NCI-H1694 treated with DMSO at 0.1 percent for 48 hours (cell line): ENCODE results near the gene FRAS1.
"Not testable (repeated sequence)": the region's sequence is repeated elsewhere in the genome, so short reads cannot be mapped to it uniquely, and the experiment has no call there.

ENCODE experiments used
- DNase-seq: peaks from one replicate; lab custom pipeline; 2025; lab: John Stamatoyannopoulos, UW

Gene FRAS1

DNA sequence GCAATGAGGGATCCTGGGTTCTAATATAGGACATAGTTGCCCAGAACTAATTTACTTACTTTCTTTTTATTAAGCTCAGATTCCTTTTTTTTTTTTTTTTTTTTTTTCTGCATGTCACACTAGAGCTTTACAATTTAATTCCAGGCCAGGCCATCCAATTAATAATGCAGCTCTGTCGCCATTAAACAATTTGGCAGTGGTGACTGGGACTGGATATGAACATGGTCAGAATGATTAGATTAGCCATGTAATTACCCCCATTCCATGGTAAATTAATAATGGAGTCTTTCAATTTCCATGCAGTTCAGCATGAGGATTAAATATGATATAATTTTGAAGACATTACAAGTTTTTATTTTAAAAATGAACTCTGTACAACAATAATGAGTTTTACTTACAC is 267.5 kb downstream of the FRAS1 start:
- DNase-seq = no peak

DNA sequence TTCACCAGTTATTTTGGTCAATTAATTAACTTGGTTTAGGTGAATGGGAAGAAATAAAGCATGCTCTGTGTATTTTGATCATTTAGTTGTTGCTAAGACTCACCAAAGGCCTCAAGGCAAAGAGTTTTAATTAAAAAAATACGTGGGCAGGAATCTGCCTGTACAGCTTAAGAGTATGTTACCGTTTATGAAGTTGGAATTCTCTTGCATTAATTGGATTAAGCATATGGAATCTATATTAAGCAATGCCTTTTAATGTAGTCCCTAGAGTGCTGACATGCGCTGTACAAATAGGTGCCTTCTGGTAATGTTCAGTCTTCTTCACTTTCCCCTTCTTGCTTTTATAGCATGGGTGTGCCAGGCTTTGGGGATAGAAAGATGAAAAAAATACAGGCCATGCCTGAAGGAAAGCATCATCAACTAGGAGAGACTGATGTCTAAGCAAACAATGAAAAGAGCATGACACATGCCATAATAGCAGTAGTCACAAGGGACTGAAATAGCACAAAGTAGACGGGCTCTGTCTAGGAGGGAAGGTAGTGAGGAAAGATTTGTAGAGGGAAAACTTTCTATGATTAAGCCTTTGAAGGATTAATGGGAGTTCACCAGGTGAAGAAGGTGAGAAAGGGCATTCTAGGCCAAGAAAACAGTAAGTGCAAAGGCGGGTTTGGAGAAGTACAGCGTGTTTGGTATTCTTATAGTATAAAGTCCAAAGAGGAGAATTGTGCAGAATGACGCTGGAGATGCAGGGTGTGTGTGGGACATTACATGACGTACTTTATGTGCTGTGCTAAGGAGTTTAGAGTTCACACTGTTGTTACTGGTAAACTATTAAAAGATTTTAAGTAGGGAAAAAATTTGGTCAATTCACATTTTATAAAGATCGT is 268.4 kb downstream of the FRAS1 start:
- no peak for DNase-seq

DNA sequence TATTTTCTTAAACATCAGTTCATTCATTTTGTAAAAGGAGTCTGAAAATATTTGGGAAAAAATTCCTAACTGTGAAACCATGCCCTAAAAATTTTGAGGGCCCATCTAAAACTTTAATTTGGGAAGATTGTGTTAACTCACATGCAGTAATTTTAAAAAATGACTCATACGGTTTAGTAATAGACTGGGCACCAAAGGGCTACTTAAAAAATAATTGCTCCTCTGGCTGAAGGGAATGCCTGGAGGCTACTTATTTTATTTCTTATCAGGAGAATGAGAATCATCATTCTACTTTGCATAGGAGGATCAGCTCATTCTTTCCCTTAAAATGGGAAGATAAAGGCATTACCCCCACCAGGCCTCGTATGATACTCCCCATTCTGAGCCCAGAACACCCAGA is 271.5 kb downstream of the FRAS1 start:
- not testable (repeated sequence) for DNase-seq

DNA sequence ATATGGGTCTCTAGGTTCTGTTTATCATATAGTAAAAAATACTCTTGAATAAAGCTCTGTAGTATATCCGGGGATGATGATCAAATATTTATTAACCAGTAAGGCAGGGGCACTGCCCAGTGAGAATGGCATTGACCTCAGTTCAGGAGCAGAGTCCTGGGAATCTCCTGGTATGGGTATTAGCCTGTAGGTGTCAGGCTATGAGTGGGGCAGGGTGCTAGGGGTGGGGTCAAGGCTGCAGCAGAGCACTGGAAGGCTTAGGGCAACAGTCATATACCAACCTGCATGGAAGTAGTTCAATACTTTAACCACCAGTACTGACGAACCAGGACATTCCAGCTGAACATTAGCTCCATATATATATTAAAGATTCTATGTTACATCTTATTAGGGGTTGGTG is 274.1 kb downstream of the FRAS1 start:
- no peak for DNase-seq

DNA sequence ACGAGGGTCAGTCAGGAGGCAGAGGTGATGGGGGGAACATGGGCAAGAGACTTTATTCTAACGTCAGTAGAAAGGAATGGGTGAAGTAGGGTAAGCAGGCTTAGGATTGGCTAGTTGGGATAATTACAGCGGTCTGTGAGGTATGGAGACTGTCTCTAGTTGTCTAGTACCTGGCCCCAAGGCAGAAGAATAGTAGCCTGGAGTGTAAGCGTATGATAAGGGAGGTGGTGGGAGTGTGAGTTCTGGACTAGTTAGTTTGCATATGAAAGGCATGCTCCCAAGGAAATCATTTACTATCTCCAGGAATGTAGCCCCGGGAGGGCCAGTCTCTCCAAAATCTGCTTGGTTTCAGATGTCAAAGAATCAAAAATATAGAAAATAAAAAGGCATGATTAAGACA is 274.8 kb downstream of the FRAS1 start:
- DNase-seq = no peak

DNA sequence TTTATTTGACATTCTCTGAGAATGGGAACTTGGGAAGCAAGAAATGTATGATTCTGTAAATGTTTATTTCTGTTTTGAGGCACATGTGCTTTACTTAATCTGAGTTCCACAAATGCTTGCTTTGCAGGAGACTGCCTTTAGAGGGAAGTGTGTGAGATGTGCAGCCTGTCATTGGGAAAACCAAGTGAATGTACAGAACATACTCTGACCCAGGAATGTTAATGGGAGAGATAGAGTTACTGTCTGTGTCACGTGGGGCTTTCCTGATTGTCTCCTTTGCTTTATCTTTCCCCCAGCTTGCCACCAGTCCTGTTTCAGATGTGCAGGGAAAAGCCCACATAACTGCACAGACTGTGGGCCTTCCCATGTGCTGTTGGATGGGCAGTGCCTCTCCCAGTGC is 275.9 kb downstream of the FRAS1 start:
- DNase-seq = no peak

DNA sequence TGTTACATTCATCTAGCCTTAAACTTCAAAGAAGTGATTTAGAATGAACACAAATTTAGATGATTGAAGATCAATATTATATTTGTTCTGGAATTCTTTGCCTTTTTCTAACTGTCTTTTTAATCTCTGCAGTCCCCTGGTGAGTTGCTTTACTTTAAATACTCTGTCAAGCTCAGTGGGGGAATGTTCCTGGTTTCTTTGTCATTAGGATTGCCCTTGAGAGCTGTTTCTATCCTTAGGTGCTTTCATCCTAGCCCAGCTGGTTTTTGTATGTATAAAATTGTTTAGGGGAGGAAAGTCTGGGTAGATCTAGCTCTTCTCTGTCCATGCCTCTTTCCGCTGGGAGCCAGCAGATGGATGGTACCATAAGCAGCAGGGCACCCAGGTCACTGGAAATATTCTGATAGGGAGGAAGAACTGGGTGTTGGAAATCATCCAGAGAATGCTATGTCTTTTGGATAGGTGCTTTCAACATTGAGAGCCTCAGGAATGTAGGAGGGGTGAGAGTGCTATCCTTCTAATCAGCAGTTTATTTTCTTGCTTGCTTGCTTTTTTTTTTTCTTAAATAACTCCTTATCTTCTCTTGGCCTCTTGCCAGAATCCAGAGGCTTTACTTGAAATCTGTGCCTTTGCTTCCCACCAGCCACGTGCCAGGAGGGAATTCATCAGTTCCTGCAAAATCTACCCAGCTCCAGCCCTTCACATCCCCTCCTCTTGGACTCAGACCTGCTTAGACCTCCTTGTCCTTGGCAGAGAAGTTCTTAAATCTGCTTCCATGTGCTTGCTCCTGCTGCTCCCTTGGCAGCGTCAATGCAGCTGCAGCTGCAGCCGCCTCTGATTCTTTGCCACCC is 279.2 kb downstream of the FRAS1 start:
- DNase-seq = no peak

DNA sequence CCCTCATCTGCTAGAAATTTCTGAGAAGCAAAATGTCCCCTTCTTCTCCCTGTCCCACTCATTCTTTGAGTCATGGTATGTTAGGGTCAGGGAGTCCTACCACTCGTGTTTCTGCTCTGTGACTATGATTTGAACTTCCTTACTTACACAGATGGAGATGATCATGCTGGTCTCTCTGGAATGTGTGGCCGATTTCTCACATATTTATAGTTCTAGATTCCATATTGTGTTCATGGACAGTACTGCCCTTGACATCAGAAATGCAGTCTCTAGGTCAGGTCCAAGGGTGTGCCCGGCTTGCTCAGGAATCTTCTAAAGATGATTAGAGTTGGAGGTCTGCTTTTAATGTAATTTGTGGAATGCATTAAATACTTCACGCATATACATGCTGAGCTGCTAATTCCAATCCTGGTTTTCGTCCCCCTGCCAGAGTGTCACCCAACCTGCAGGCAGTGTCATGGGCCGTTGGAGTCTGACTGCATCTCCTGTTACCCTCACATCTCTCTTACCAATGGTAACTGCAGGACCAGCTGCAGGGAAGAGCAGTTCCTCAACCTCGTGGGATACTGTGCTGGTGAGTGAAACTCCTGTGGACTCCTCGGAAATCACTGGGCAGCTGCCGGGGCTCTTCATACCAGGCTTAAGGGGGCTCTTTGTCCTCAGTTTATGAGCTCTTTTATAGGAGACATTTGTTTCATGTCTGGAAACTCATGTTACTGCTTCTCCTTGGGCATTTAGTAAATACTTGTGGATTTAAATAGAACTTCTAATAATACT is 280.3 kb downstream of the FRAS1 start:
- DNase-seq = no peak

DNA sequence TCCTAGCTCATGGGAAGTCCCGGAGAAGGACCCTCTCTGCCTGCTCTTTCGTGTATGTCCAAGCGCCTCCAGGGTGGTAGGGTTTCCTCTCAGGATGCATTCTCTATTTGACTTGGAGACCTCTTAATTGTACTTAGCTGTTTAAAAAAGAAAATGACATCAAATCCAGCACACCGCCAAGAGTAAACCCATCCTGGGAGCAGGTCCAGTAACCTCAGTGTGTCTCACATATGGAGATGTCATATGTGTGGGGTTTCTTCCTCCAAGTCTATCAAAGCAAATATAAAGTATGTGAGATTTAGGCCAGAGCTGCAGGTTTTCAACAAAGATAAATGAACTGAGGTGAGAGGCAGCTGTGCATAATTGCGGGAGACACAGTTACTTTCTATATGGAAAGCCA is 285.0 kb downstream of the FRAS1 start:
- DNase-seq = no peak

DNA sequence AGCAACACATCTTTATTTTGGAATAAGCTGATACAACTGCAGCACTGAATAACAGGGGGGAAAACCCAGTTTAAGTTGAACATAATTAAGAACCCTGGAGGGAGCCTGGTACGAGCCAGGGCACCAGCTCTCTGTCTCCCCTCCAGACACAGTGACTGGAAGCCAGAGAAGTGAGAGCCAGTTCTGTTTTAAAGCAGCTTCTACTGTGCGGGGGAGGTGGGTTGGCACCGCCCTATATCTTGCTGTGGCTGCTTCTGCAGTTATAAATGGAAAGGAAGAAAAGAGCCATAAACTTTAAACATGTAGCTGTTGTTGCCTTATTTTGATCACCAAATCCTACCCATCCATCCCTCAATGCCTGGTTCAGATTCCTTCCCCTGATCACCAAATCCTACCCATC is 286.6 kb downstream of the FRAS1 start:
- no peak for DNase-seq

DNA sequence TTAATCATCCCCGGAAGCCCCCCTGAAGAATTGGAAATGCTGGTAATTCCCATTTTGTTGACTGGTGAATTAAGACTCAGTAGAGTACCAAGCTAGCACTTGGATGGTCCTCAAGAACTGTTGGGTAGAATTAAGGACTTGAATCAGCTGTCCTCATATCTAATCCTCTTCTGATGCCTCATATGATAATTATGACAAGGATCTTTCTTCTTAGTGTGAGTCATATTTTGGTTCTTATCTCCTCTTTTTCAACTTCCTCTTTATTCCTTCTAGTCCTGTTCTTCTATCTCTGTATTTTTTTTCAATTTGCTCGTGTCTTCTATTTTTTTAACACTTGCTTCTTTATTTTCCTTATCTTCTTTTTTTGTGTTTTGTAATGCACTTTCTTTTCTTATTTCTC is 288.1 kb downstream of the FRAS1 start:
- no peak for DNase-seq

DNA sequence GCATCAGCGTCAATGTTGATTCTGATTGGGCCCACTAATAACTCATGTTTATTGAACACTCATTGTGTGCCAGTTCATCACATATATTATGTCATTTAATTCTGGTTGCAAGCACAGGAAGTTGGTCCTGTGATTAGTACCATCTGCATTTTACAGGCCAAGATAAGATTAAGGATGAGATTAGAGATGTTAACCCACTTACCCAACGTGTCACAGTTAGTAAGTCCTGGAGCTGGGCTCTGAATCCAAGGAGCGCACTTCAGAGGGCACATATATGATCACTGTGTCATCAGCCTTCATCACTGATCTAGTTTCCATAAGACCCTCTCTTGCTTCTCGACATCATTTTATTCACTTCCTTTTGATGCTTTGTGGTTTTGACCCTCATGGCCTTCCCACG is 289.1 kb downstream of the FRAS1 start:
- DNase-seq = no peak

DNA sequence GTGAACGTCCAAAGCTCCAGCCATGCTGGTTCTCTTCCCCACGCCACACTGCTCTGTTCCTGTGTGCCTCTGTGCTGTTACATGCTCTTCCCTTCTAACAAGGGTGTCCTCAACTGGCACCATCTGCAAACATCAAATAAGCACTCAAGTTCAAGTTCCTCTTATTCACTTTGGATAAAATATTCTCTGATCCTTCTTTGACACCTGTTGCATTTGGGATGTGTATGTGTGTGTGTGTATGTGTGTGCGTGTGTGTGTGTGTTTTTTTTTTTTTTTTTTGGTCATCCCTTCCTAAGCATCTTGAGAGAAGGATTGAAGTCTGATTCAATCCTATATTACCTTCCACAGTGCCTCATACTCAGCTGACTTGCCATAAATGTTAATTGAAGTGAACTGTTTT is 290.4 kb downstream of the FRAS1 start:
- DNase-seq = no peak

DNA sequence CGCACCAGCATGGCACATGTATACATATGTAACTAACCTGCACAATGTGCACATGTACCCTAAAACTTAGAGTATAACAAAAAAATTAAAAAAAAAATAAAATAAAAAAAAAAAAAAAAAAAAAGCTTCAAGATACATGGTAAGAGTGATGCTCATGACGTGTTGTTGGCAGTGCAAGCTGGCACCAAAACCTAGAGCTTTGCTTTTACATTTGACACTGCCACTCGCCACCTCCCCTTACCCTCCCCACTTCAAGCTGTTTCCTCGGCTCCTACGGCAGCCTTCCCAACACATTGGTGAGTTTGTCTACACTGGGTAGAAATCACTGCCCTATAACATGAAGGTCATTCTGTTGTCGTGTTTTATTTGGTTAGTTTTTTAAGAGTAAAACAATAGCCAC is 296.8 kb downstream of the FRAS1 start:
- no peak for DNase-seq

DNA sequence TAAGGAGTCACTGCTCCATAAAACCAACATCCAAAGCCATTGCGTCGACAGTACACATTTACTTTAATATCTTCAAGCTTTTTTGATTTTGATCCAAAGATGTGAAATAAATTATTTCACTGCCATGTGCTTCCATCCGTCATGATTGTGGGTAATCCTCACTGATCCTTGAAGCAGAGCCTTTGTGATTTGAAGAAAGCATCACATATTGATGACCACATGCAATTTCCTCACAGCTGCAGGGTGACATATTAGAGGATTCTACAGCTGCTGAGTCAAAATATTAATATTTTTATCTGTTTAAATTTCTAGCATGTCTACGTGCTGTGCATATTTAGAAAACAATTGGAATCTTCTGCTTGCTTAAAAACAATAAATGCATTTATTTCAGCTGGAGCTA is 297.7 kb downstream of the FRAS1 start:
- no peak for DNase-seq

DNA sequence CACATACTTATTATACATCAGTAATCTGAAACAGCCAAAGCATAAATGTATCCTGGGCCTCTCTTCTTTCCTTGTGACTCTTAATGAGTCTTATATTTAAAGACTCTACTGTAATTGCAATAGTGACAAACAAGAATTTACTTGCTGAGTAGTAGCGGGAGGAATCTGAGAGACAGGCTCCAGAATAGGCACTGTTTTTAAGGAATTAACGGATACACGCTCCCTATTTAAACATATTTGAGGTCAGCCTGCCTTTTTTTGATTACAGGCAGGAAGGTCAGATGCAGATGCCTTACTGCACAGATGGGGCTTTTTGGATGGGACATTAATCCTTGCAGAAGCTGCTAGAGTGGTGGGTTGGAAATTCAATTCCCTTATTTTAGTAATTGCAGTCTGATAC is 298.2 kb downstream of the FRAS1 start:
- no peak for DNase-seq

DNA sequence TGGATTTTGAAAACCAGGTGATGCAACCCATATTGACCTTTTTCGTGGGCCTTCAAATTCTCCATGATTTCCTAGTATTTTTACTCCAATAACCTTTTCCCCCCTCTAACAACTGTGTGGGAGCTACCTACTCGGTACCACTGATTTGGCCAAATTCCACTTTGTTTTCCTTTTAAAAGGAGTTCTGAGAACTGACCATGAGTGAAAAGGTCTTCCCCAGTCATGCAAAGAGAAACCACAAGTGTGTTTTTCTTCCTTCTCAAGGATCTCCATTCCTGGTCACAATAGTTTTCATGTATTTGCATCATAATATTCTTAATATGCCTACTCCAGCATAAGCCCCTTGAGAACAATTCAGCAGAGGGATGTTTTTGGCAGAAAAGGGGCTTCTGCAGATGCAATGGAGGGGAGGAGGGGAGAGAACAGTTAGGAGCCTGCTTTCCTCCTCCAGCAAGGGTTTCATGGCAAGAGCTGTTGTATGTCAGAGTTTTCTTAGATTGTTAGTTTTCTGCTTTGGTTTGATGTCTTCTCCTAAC is 299.2 kb downstream of the FRAS1 start:
- DNase-seq = no peak

DNA sequence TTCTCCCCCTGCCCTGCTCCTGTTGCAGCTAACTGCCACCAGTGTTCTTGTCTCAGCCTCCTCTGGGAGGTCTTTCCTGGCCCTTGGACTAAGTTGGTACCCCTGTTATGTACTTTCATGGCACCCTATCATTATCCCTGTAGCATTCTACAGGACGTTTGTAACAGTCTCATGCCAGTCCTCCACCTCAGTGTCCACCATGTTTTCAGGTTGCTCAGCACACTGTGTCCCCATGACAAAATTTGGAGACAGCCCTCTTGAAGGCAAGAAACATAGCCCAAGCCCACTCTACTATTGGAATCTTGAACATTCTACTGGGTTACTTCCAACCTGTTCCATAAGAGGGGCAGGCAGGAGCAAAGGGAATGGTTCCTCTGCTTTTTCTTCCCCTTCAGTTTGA is 300.0 kb downstream of the FRAS1 start:
- no peak for DNase-seq

DNA sequence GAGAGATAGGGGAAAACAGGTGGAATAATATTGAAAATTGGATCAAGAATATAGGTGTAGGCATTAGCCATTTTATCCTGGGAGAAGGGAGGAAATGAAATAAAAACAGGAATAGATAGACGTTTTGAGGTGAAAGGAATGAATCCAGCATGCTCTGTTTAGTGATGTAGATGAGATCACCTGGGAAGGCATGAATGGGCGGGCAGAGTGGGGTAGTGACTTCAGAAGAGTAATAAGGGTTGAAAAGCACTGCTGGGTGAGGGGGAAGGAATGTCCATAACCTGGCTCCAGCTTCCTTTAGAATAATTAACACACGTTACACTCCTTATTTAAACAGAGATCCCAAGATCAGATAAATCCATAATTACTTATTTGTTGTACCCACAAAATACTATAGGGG is 303.3 kb downstream of the FRAS1 start:
- no peak for DNase-seq

DNA sequence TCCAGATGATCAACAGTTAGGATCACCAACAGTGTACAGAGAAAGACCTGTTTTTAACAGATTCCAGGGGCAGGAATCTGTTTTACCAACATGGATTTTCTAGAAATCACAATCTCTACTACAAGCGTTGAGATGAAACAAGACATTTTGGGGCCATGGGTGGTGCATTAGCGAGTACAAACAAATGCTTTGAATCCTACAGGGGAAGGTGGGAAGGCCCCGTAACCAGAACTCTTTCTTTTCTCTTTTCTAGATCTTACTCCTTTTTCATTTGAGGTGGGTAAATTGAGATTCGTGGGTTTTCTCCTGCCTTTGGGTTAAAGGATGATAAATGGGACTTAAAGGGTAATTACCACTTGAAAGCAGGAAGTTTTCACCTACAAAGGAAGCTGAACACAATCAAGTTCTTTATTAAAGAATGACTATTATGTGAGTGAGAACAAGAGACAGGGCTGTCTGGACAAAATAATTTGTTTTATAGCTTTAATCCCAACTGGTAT is 304.5 kb downstream of the FRAS1 start:
- DNase-seq = no peak

DNA sequence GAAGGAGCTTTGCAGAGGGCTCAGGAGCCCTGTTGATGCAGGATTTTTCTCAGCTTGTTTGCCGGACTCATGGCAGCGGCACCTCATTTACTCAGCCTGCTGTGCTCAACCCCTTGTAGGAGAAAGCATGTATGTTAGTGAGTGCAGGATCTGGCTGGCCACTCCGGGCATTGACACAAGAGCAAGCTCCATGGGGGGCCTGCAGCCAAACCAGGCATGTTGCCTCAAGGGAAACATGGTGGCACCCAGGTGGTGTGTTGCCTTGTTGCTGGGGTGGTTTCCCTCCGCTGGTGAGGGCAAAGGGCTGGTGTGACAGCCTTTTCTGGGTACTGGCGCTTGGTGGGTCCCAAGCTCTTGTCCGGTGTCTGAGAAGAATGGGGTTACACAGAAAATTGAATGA is 305.2 kb downstream of the FRAS1 start:
- DNase-seq = no peak

DNA sequence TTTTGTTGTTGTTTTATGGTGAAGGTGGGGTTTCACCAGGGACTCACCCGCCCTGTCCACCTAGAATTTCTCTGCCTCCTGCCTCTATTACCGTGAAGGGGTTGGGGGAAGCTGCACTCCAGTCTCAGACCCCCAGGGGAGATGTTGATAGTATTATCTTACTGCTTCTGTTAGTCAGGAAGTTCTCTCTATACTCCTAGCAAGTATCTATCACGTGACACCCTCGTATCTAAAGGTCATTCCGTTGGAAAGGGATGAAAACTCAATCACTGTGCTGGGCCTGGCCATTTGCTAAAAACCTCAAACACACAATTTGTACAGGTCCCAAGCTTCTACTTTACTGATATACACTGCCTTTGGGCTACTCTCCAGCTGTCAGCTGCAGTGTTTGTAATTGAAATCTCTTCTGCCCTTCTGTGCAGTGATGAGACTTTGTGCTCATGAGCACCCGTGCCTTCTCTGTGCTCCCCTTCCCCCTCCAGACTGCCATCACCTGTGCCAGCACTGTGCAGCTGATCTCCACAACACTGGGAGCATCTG is 306.0 kb downstream of the FRAS1 start:
- no peak for DNase-seq
